ENCODE results near the gene TMSB4Y.

Gene TMSB4Y

GRCh38 chrY:13703568-13703968, at the start of gene TMSB4Y:
TSS of gene TMSB4Y (plus strand) at chrY:13703899.
- peak; percentile 86 for DNase-seq (ENCODE audit: low spot score)

GRCh38 chrY:13664162-13664561, 39.5 kb upstream of the TMSB4Y start:
- DNase-seq (ENCODE audit: low spot score): no peak

- DNase-seq (ENCODE audit: low spot score): no peak
Observed at GRCh38 chrY:13671122-13671521, 32.6 kb upstream of the TMSB4Y start.

GRCh38 chrY:13702276-13702675, 1.4 kb upstream of the TMSB4Y start:
- no peak for DNase-seq (ENCODE audit: low spot score)

GRCh38 chrY:13704121-13704930, 627 bp downstream of the TMSB4Y start:
- peak; percentile 45 for DNase-seq (ENCODE audit: low spot score)

GRCh38 chrY:13705197-13705596, 1.5 kb downstream of the TMSB4Y start:
- peak; percentile 77 for DNase-seq (ENCODE audit: low spot score)

- DNase-seq (ENCODE audit: low spot score): no peak
Observed at GRCh38 chrY:13708038-13708437, 4.3 kb downstream of the TMSB4Y start.

- DNase-seq (ENCODE audit: low spot score): no peak
Observed at GRCh38 chrY:13718996-13719395, 15.3 kb downstream of the TMSB4Y start.

GRCh38 chrY:13729517-13729916, 25.8 kb downstream of the TMSB4Y start:
- peak; percentile 15 for DNase-seq (ENCODE audit: low spot score)

GRCh38 chrY:13738618-13739017, 34.9 kb downstream of the TMSB4Y start:
- DNase-seq (ENCODE audit: low spot score): peak; percentile 40

- DNase-seq (ENCODE audit: low spot score): no peak
Observed at GRCh38 chrY:13751289-13752071, 47.8 kb downstream of the TMSB4Y start.

GRCh38 chrY:13754661-13755060, 51.0 kb downstream of the TMSB4Y start:
- no peak for DNase-seq (ENCODE audit: low spot score)
